Loucy (cell line): ENCODE results near the gene JMJD8.

Experiments
- H2AFZ ChIP-seq: fragments of 200-600 bp; sonication (generic); 2 replicates; pipeline ENCODE4 v1.6.0; 2016; ENCODE audit warnings: antibody characterized with exemption, mild to moderate bottlenecking, low read length, moderate library complexity
- H3F3A ChIP-seq: fragments of 200-600 bp; 2 replicates; pipeline ENCODE4 v1.6.0; 2016; ENCODE audit warnings: antibody characterized with exemption, low read depth, mild to moderate bottlenecking
- H3K27me3 ChIP-seq: fragments of 200-600 bp; sonication (generic); 2 replicates; pipeline ENCODE4 v1.6.1; 2014; ENCODE audit warnings: low read length, mild to moderate bottlenecking; ENCODE audit not compliant: insufficient read depth, poor library complexity, severe bottlenecking
- H3K36me3 ChIP-seq: fragments of 200-600 bp; sonication (generic); 2 replicates; pipeline ENCODE4 v1.6.1; 2016; ENCODE audit warnings: low read length; ENCODE audit not compliant: insufficient read depth
- H3K4me1 ChIP-seq: fragments of 200-600 bp; sonication (generic); 2 replicates; pipeline ENCODE4 v1.5.1; 2014; ENCODE audit warnings: low read length, mild to moderate bottlenecking; ENCODE audit not compliant: insufficient read depth, poor library complexity, severe bottlenecking
- H3K4me2 ChIP-seq: fragments of 200-600 bp; sonication (generic); 2 replicates; pipeline ENCODE4 v1.6.0; 2014; ENCODE audit warnings: antibody characterized with exemption, low read length, low read depth, mild to moderate bottlenecking; ENCODE audit not compliant: poor library complexity, severe bottlenecking
- H3K4me3 ChIP-seq: fragments of 200-600 bp; sonication (generic); 2 replicates; pipeline ENCODE4 v1.5.1; 2014; ENCODE audit warnings: low read length, mild to moderate bottlenecking, mixed read lengths; ENCODE audit not compliant: poor library complexity, severe bottlenecking
- H3K79me2 ChIP-seq: fragments of 200-600 bp; sonication (generic); 2 replicates; pipeline ENCODE4 v1.6.1; 2014; ENCODE audit warnings: low read length; ENCODE audit not compliant: insufficient read depth
- H3K9ac ChIP-seq: fragments of 200-600 bp; sonication (generic); 2 replicates; pipeline ENCODE4 v1.6.0; 2014; ENCODE audit warnings: mild to moderate bottlenecking, low read depth, low read length, moderate library complexity; ENCODE audit not compliant: poor library complexity, severe bottlenecking
- H3K9me2 ChIP-seq: fragments of 200-600 bp; sonication (generic); replicated peaks from 2 replicates; pipeline ENCODE4 v1.6.1; 2016; ENCODE audit warnings: low read depth, low read length, mixed read lengths
- H3K9me3 ChIP-seq: fragments of 200-600 bp; sonication (generic); 2 replicates; pipeline ENCODE4 v1.6.1; 2014; ENCODE audit warnings: mild to moderate bottlenecking, antibody characterized with exemption, low read length, low read depth; ENCODE audit not compliant: insufficient read depth
- H4K20me1 ChIP-seq: fragments of 200-600 bp; sonication (generic); 2 replicates; pipeline ENCODE4 v1.6.0; 2014; ENCODE audit warnings: antibody characterized with exemption, low read length, mild to moderate bottlenecking; ENCODE audit not compliant: insufficient read depth, poor library complexity, severe bottlenecking
- EZH2phosphoT487 ChIP-seq: fragments of 200-600 bp; IDR thresholded peaks from 2 replicates; pipeline ENCODE4 v1.6.1; 2018; ENCODE audit warnings: antibody characterized with exemption, mild to moderate bottlenecking, moderate library complexity, borderline replicate concordance
- TF ChIP-seq, protein P1 (sequence below): fragments of 200-600 bp; sonication (generic); conservative IDR thresholded peaks from 2 replicates; pipeline ENCODE4 v1.5.1; 2014; ENCODE audit warnings: mild to moderate bottlenecking, antibody characterized with exemption, low read length

The JMJD8 gene

DNA sequence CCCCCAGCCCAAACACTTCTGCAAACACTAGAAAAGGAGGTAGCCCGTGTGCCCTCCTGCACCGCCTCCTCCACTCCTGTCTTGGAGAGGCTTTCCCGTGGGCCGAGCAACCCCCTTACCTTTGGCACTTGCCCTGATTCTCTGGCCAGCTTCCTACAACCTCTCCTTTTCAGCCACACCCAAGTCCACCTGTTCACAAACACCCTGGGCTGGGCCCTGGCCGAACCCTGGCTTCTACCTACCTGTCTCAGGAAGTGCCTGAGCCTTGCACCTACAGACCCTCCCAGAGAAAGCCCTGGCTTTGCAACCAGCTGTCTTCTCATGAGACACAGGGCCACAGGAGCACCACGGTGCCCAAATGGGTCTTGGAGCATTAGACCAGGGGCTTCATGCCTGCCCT is 34.8 kb upstream of the JMJD8 start:
- H3K4me2 ChIP-seq: peak overlapping the region; percentile 85
- no peaks in the 10 kb centered on the region for H4K20me1 ChIP-seq
- H3K27me3 ChIP-seq: no peaks in the 10 kb centered on the region
- no peaks in the 10 kb centered on the region for H3F3A ChIP-seq
- no peaks in the 10 kb centered on the region for H3K9me3 ChIP-seq
- H3K9ac ChIP-seq: peak overlapping the region; percentile 91
- H3K36me3 ChIP-seq: no peaks in the 10 kb centered on the region
- H3K4me1 ChIP-seq: peaks cover 7% of the 10 kb centered on the region
- H3K9me2 ChIP-seq: no peaks in the 10 kb centered on the region
- peak overlapping the region; percentile 83 for H3K4me3 ChIP-seq
- no peak for TF ChIP-seq EZH2phosphoT487
- TF ChIP-seq, protein P1, sequence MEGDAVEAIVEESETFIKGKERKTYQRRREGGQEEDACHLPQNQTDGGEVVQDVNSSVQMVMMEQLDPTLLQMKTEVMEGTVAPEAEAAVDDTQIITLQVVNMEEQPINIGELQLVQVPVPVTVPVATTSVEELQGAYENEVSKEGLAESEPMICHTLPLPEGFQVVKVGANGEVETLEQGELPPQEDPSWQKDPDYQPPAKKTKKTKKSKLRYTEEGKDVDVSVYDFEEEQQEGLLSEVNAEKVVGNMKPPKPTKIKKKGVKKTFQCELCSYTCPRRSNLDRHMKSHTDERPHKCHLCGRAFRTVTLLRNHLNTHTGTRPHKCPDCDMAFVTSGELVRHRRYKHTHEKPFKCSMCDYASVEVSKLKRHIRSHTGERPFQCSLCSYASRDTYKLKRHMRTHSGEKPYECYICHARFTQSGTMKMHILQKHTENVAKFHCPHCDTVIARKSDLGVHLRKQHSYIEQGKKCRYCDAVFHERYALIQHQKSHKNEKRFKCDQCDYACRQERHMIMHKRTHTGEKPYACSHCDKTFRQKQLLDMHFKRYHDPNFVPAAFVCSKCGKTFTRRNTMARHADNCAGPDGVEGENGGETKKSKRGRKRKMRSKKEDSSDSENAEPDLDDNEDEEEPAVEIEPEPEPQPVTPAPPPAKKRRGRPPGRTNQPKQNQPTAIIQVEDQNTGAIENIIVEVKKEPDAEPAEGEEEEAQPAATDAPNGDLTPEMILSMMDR: no peak
- H2AFZ ChIP-seq: no peak overlapping the region
- H3K79me2 ChIP-seq: no peaks in the 10 kb centered on the region

DNA sequence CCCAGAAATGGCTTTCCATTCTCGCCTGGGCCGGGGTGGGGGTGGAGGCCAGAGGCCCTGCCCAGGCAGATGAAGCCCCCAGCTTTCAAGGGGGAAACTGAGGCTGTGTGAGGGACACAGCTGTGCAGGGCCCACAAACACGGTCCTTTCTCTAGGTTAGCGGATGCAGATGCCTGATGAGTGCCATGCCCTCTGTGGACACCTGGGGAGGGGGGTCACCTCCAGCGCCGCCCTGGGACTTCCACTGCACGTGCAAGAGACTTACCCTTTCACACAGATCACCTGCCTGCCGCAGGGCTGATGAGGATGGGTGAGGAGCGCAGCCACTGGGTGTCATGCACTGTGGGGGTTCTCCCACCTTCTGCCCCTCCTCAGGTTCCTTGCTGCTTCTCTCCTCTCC is 34.3 kb upstream of the JMJD8 start:
- H3K36me3 ChIP-seq: no peaks in the 10 kb centered on the region
- H3K9me3 ChIP-seq: no peaks in the 10 kb centered on the region
- TF ChIP-seq, protein P1: no peak
- TF ChIP-seq EZH2phosphoT487: no peak
- no peak overlapping the region for H3K4me3 ChIP-seq
- H3K79me2 ChIP-seq: no peaks in the 10 kb centered on the region
- no peaks in the 10 kb centered on the region for H3K9me2 ChIP-seq
- peaks cover 7% of the 10 kb centered on the region for H3K4me1 ChIP-seq
- no peaks in the 10 kb centered on the region for H3K27me3 ChIP-seq
- no peaks in the 10 kb centered on the region for H3F3A ChIP-seq
- H3K4me2 ChIP-seq: no peak overlapping the region
- no peak overlapping the region for H3K9ac ChIP-seq
- H4K20me1 ChIP-seq: no peaks in the 10 kb centered on the region
- H2AFZ ChIP-seq: no peak overlapping the region

DNA sequence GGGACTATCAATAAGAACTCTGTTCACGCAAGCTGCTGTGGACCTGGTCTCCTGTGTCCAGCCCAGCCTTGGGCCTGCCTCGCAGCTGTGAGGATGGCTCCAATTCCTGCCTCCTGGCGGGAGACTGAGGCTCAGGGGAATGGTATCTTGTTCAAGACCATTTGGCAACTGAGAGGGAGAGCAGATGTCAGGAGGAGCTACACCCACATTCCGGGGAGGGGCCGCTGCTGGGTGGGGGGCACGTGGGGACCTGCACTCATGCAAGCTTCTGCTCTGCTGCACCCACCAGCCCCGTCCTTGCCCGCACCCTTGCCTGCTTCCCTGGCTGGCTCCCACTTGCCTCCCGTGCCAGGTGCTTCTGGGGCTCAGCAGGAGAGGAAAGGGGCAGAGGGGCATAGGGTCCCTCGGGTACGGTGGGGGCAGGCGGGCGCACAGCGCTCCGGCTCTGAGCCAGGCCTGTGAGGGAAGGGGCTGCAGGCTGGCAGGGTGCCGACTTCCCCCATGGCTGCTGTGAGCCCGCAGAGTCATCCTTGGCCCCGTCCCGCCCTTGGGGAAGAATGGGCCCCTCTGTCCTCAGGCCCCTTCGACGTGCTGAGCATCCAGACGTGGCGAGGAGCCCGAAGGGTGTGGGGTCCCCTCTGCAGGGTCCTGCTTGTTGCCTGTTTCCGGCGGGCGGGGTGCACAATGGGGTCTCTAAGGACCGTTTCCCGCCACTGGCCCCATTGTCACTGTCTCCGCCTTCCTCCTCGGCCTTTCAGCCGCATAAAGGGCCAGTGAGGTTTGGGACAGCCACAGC is 33.5 kb upstream of the JMJD8 start:
- Histone ChIP-seq H3F3A (no peaks in the 10 kb centered on the region), H3K36me3 (no peaks in the 10 kb centered on the region), H3K4me2 (no peak overlapping the region), H3K4me1 (peaks cover 7% of the 10 kb centered on the region), H2AFZ (no peak overlapping the region), H3K9me3 (no peaks in the 10 kb centered on the region), H3K79me2 (no peaks in the 10 kb centered on the region), H3K27me3 (no peaks in the 10 kb centered on the region), H3K4me3 (no peak overlapping the region), H3K9me2 (no peaks in the 10 kb centered on the region), H3K9ac (no peak overlapping the region), H4K20me1 (no peaks in the 10 kb centered on the region)
- TF ChIP-seq EZH2phosphoT487: no peak
